Activated CD4-positive, alpha-beta T cell treated with anti-CD3 and anti-CD28 coated beads for 4 hours (primary cell): Measurements from ENCODE around the gene PCNX1.
"Not testable (repeated sequence)": the region's sequence is repeated elsewhere in the genome, so short reads cannot be mapped to it uniquely, and the experiment has no call there.

Source experiments
- DNase-seq, 2 donors: peaks; one replicate each; pipeline ENCODE4 v3.0.0-alpha.2; 2020

The PCNX1 gene

GRCh38 chr14:71133296-71133695 is 226.0 kb downstream of the PCNX1 start:
- no peak for DNase-seq

- no peak for DNase-seq
Observed at GRCh38 chr14:71135496-71135895, 228.2 kb downstream of the PCNX1 start.

GRCh38 chr14:71135911-71136310 is 228.7 kb downstream of the PCNX1 start:
- no peak for DNase-seq

GRCh38 chr14:71136386-71137060 is 229.3 kb downstream of the PCNX1 start:
- DNase-seq = no peak

GRCh38 chr14:71137536-71138447 is 230.5 kb downstream of the PCNX1 start:
- DNase-seq = no peak

- DNase-seq = peak; percentile 49 to 65
Observed at GRCh38 chr14:71138448-71139293, 231.4 kb downstream of the PCNX1 start.

GRCh38 chr14:71139294-71139946 is 232.2 kb downstream of the PCNX1 start:
- no peak for DNase-seq

GRCh38 chr14:71140157-71140556 is 232.9 kb downstream of the PCNX1 start:
- no peak for DNase-seq

GRCh38 chr14:71141701-71142374 is 234.6 kb downstream of the PCNX1 start:
- no peak for DNase-seq

GRCh38 chr14:71142375-71143038 is 235.2 kb downstream of the PCNX1 start:
- DNase-seq = no peak

GRCh38 chr14:71143381-71144290 is 236.4 kb downstream of the PCNX1 start:
- DNase-seq = peak; percentile 5 to 8

- not testable (repeated sequence) for DNase-seq
Observed at GRCh38 chr14:71147335-71147734, 240.1 kb downstream of the PCNX1 start.

GRCh38 chr14:71148627-71149026 is 241.4 kb downstream of the PCNX1 start:
- no peak for DNase-seq

- no peak for DNase-seq
Observed at GRCh38 chr14:71150737-71151136, 243.5 kb downstream of the PCNX1 start.

- no peak for DNase-seq
Observed at GRCh38 chr14:71155743-71156142, 248.5 kb downstream of the PCNX1 start.

GRCh38 chr14:71163050-71163841 is 256.0 kb downstream of the PCNX1 start:
- no peak for DNase-seq

- DNase-seq = no peak
Observed at GRCh38 chr14:71163842-71164629, 256.8 kb downstream of the PCNX1 start.
